Calu3 (cell line): ENCODE measurements around the gene CLCA1. TPM values are rescaled to one million over a fixed set of nuclear protein-coding genes. Genes with fewer than 3 reads are reported as not detected.

Experiments used
- BruUV-seq: library from RNA; stranded (reverse); fragments of 400-500 nt; replicated peaks from 2 replicates; lab custom pipeline; 2021; lab: Mats Ljungman, UMichigan
- CTCF ChIA-PET: fragments of 300-600 bp; sonication (Branson Sonifier 250); formaldehyde crosslinking; loops from one replicate; lab custom pipeline; 2022; ENCODE audit warnings: antibody characterized with exemption; lab: Charles Lee
- DNase-seq: peaks from one replicate; pipeline ENCODE4 v3.0.0; 2022
- H3K27ac Mint-ChIP-seq: one replicate; pipeline ENCODE4 v1.8.0; 2022; ENCODE audit warnings: mixed read lengths; ENCODE audit not compliant: unreplicated experiment
- H3K27me3 Mint-ChIP-seq: one replicate; pipeline ENCODE4 v1.8.0; 2022; ENCODE audit warnings: mixed read lengths; ENCODE audit not compliant: unreplicated experiment
- H3K36me3 Mint-ChIP-seq: one replicate; pipeline ENCODE4 v1.8.0; 2022; ENCODE audit warnings: mild to moderate bottlenecking, moderate library complexity, mixed read lengths; ENCODE audit not compliant: insufficient read depth, unreplicated experiment
- H3K4me1 Mint-ChIP-seq: one replicate; pipeline ENCODE4 v1.8.0; 2022; ENCODE audit warnings: mild to moderate bottlenecking, low read depth, mixed read lengths; ENCODE audit not compliant: unreplicated experiment
- H3K4me3 Mint-ChIP-seq: one replicate; pipeline ENCODE4 v1.8.0; 2022; ENCODE audit warnings: mild to moderate bottlenecking, low read depth, moderate library complexity, mixed read lengths; ENCODE audit not compliant: unreplicated experiment
- H3K9me3 Mint-ChIP-seq: one replicate; pipeline ENCODE4 v1.8.0; 2022; ENCODE audit warnings: low read depth, mixed read lengths; ENCODE audit not compliant: unreplicated experiment
- CTCF ChIP-seq: fragments of 200-600 bp; IDR thresholded peaks from one replicate; pipeline ENCODE4 v1.8.0; 2022; ENCODE audit warnings: antibody characterized with exemption; ENCODE audit not compliant: unreplicated experiment
- intact Hi-C: fragments of 100-400 bp; cut with micrococcal nuclease; formaldehyde crosslinking; loops from one replicate; pipeline ENCODE4 v1.10.0; 2022; ENCODE audit not compliant: unreplicated experiment
- total RNA-seq: library from RNA; stranded (reverse); gene quantifications from 2 replicates; pipeline ENCODE4 v1.2.3, GENCODE V29; 2022

Gene CLCA1
- total RNA-seq, 1 experiment from 2014 or later: not detected

GRCh38 chr1:86430376-86430775 is 38.4 kb upstream of the CLCA1 start:
- BruUV-seq: no TSS peak
- Mint-ChIP-seq H3K4me1 (no peaks in the 10 kb centered on the region), H3K27me3 (no peaks in the 10 kb centered on the region), H3K36me3 (no peaks in the 10 kb centered on the region), H3K9me3 (no peaks in the 10 kb centered on the region), H3K4me3 (no peak overlapping the region), H3K27ac (no peak overlapping the region)
- peak; percentile 11 for DNase-seq
- no peak for TF ChIP-seq CTCF
- intact Hi-C loops: no loop called here
- CTCF ChIA-PET: interaction anchor here (1.3 to 1.4 kb wide), 3 partner anchors 8 to 34 kb away, joined by 3 to 5 read pairs (median 3); partner anchors contain the start of gene ODF2L

DNA sequence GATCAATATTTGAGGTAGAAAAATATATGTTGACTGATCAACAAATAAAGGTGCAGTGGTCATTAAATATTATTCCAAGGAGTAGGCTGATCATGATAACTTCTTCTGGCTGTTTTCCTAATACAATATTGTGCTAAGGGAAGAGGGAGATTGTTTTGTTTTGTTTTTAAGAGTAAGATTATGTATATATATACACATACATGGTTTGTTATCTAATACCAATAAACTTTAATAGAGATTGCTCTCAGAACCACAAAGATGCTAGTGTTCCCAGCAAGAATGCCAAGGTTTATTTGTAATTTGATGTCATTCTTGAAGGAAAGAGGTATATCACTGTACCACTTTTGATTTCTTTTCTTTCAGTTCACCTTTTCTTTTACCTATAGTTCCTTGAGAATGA is 34.7 kb upstream of the CLCA1 start:
- no peaks in the 10 kb centered on the region for H3K36me3 Mint-ChIP-seq
- H3K4me3 Mint-ChIP-seq: no peak overlapping the region
- DNase-seq: no peak
- intact Hi-C loops: no loop called here
- H3K27me3 Mint-ChIP-seq: peaks cover 24% of the 10 kb centered on the region
- no TSS peak for BruUV-seq
- no peaks in the 10 kb centered on the region for H3K4me1 Mint-ChIP-seq
- CTCF ChIA-PET: interaction anchor here (0.9 kb wide), 1 partner anchor 18 kb away, joined by 6 read pairs; no protein-coding TSS in a partner anchor
- TF ChIP-seq CTCF: no peak
- H3K27ac Mint-ChIP-seq: no peak overlapping the region
- H3K9me3 Mint-ChIP-seq: no peaks in the 10 kb centered on the region

DNA sequence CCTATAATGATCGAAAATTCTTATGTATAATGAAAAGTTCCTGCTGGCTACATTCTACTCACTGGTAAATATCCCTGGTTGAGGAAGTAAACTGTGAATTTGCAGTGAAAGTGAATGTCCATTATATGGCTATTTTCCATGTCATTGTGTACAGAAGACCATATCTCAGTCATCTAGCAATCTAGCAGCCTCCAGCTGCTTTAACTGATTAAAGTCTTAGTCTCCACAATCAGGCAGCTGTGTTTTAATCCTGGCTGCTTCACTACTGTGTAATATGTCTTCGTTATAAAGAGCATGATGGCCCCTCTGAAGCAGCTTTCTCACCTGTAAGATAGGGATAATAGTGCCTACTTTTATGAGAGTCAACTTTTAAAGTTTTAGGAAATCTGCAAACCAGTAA is 33.4 kb upstream of the CLCA1 start:
- CTCF ChIA-PET: no interaction called here
- Mint-ChIP-seq H3K4me1 (no peaks in the 10 kb centered on the region), H3K9me3 (no peaks in the 10 kb centered on the region), H3K27me3 (peaks cover 29% of the 10 kb centered on the region), H3K4me3 (no peak overlapping the region), H3K36me3 (no peaks in the 10 kb centered on the region), H3K27ac (no peak overlapping the region)
- no peak for DNase-seq
- intact Hi-C loops: no loop called here
- TF ChIP-seq CTCF: no peak
- no TSS peak for BruUV-seq

DNA sequence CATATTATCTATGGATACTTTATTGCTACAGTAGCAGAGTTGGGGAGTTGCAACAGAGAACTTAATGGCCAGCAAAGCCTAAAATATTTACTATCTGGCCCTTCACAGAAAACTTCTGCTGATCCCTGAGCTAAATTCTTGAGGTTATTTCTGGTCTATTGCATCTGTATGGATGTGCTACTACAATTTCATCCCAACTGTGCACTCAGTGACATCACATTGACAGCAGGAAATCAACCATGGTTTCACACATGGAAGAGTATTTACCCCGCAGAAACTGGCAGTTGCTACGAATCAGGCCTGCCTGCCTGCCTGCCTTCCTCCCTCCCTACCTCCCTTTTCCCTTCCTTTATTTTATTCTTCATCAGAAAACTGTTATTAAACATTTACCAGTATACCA is 32.7 kb upstream of the CLCA1 start:
- Mint-ChIP-seq H3K4me3 (no peak overlapping the region), H3K27ac (no peak overlapping the region), H3K36me3 (no peaks in the 10 kb centered on the region), H3K27me3 (peaks cover 29% of the 10 kb centered on the region), H3K4me1 (no peaks in the 10 kb centered on the region), H3K9me3 (no peaks in the 10 kb centered on the region)
- DNase-seq: no peak
- BruUV-seq: no TSS peak
- TF ChIP-seq CTCF: no peak
- CTCF ChIA-PET: no interaction called here
- intact Hi-C loops: no loop called here
